Panc1 (cell line): ENCODE measurements around the gene CALML4. TPM values are rescaled to one million over a fixed set of nuclear protein-coding genes. Genes with fewer than 3 reads are reported as not detected.

Experiments
- ATAC-seq: fragments of 200-7000 bp; cut with Tn5 transposase; 2 replicates; pipeline ENCODE4 v1.9.1; 2020; ENCODE audit warnings: mild to moderate bottlenecking, moderate library complexity
- BruUV-seq: library from RNA; stranded (reverse); fragments of 400-500 nt; replicated peaks from 2 replicates; lab custom pipeline; 2021; lab: Mats Ljungman, UMichigan
- CTCF ChIA-PET: fragments of 300-600 bp; sonication (Branson Sonifier 250); formaldehyde crosslinking; loops from one replicate; lab custom pipeline; 2022; ENCODE audit warnings: antibody characterized with exemption; lab: Charles Lee
- POLR2A ChIA-PET: fragments of 300-600 bp; sonication (Branson Sonifier 250); formaldehyde crosslinking; loops from one replicate; lab custom pipeline; 2022; ENCODE audit warnings: antibody characterized with exemption; lab: Charles Lee
- DNase-seq: peaks from one replicate; pipeline ENCODE4 v3.0.0-alpha.2; 2010; ENCODE audit warnings: low read depth, low spot score
- H3K27ac ChIP-seq: 2 replicates; pipeline ENCODE4 v1.5.1; 2011; ENCODE audit warnings: mild to moderate bottlenecking, low read length, inconsistent platforms
- H3K27me3 ChIP-seq: fragments of 200-500 bp; sonication (Bioruptor generic); 2 replicates; pipeline ENCODE4 v1.6.0; 2014; ENCODE audit warnings: low read length, inconsistent platforms; ENCODE audit not compliant: control insufficient read depth, insufficient read depth
- H3K36me3 ChIP-seq: fragments of 200-500 bp; sonication (Bioruptor generic); 2 replicates; pipeline ENCODE4 v1.5.1; 2014; ENCODE audit warnings: inconsistent platforms, mild to moderate bottlenecking, low read length, moderate library complexity; ENCODE audit not compliant: control insufficient read depth, insufficient read depth
- H3K4me1 ChIP-seq: 2 replicates; pipeline ENCODE4 v1.5.1; 2011; ENCODE audit warnings: inconsistent platforms, mild to moderate bottlenecking, low read length, moderate library complexity; ENCODE audit not compliant: control insufficient read depth, insufficient read depth
- H3K4me3 ChIP-seq, 2 experiments: 2 replicates each; pipeline ENCODE4 v1.5.1; 2011 to 2012; ENCODE audit warnings: low read depth in 2 of 2, low read length in 2 of 2, mild to moderate bottlenecking in 2 of 2, inconsistent platforms in 1 of 2, moderate library complexity in 1 of 2
- H3K9me3 ChIP-seq: fragments of 200-500 bp; sonication (Bioruptor generic); 2 replicates; pipeline ENCODE4 v1.5.1; 2014; ENCODE audit warnings: low read depth, mild to moderate bottlenecking, inconsistent platforms, low read length, moderate library complexity; ENCODE audit not compliant: control insufficient read depth, insufficient read depth
- CTCF ChIP-seq: fragments of 450-650 bp; IDR thresholded peaks from 2 replicates; pipeline ENCODE4 v1.5.1; 2017; ENCODE audit warnings: mild to moderate bottlenecking
- POLR2AphosphoS5 ChIP-seq: IDR thresholded peaks from 2 replicates; pipeline ENCODE4 v1.6.1; 2012; ENCODE audit warnings: mild to moderate bottlenecking, low read depth, low read length, moderate library complexity
- REST ChIP-seq, 2 experiments: IDR thresholded peaks; 2 replicates each; pipeline ENCODE4 v1.6.1; 2011 to 2012; ENCODE audit warnings: low read depth in 2 of 2, control low read depth in 1 of 2, low read length in 1 of 2, mild to moderate bottlenecking in 1 of 2, moderate library complexity in 1 of 2; ENCODE audit not compliant: insufficient read depth in 1 of 2
- SIN3A ChIP-seq: IDR thresholded peaks from 2 replicates; pipeline ENCODE4 v1.6.1; 2012; ENCODE audit warnings: low read depth, mild to moderate bottlenecking, low read length, moderate library complexity, borderline replicate concordance; ENCODE audit not compliant: insufficient read depth
- TCF7L2 ChIP-seq: IDR thresholded peaks from 2 replicates; pipeline ENCODE4 v1.6.1; 2011; ENCODE audit warnings: mild to moderate bottlenecking, low read depth, low read length, inconsistent platforms
- in situ Hi-C: cut with HindIII; loops from 2 replicates; pipeline ENCODE4 v1.10.0; 2016; ENCODE audit warnings: low sequenced_read_pairs, low pct_unique_long_range_greater_than_20kb
- intact Hi-C: fragments of 100-400 bp; cut with micrococcal nuclease; formaldehyde crosslinking; loops from one replicate; pipeline ENCODE4 v1.10.0; 2022; ENCODE audit not compliant: unreplicated experiment
- total RNA-seq: library from RNA; stranded (reverse); gene quantifications from one replicate; pipeline ENCODE4 v1.2.1, GENCODE V29; 2021; ENCODE audit not compliant: unreplicated experiment

CALML4 gene
- total RNA-seq, 1 experiment from 2014 or later, result 5.4 TPM

GRCh38 chr15:68148039-68148438 is 57.1 kb downstream of the CALML4 start:
- Histone ChIP-seq H3K27me3 (no peaks in the 10 kb centered on the region), H3K9me3 (no peaks in the 10 kb centered on the region), H3K4me1 (no peaks in the 10 kb centered on the region), H3K27ac (no peak overlapping the region), H3K4me3 (no peak overlapping the region), H3K36me3 (peaks cover 20% of the 10 kb centered on the region)
- no peak for TF ChIP-seq REST (IDR thresholded peaks at IDR 0.05; ENCODE audit: insufficient read depth in 1 of 2, low read depth in 2 of 2, low read length in 1 of 2)
- no peak for TF ChIP-seq TCF7L2
- no peak for TF ChIP-seq SIN3A
- TF ChIP-seq CTCF, result no peak
- no peak for TF ChIP-seq POLR2AphosphoS5
- no peak for DNase-seq
- in situ Hi-C loops (no loop called here), intact Hi-C loops (no loop called here)
- ChIA-PET CTCF (no interaction called here), POLR2A (no interaction called here)
- ATAC-seq, result no peak
- BruUV-seq, result no TSS peak

- ChIA-PET CTCF (no interaction called here), POLR2A (interaction anchor here (0.6 kb wide), 2 partner anchors 64 to 1293 kb away, joined by 3 read pairs; no protein-coding TSS in a partner anchor)
- no peak overlapping the region for H3K4me3 ChIP-seq
- BruUV-seq, result no TSS peak
- no peaks in the 10 kb centered on the region for H3K9me3 ChIP-seq
- peaks cover 26% of the 10 kb centered on the region for H3K36me3 ChIP-seq
- TF ChIP-seq CTCF (no peak), POLR2AphosphoS5 (no peak), SIN3A (no peak), REST (IDR thresholded peaks at IDR 0.05; ENCODE audit: insufficient read depth in 1 of 2, low read depth in 2 of 2, low read length in 1 of 2) (no peak), TCF7L2 (no peak)
- in situ Hi-C loops, result no loop called here
- H3K27ac ChIP-seq, result no peak overlapping the region
- DNase-seq, result no peak
- no peaks in the 10 kb centered on the region for H3K27me3 ChIP-seq
- intact Hi-C loops, result no loop called here
- no peaks in the 10 kb centered on the region for H3K4me1 ChIP-seq
- no peak for ATAC-seq
Observed at GRCh38 chr15:68145706-68146105, 59.4 kb downstream of the CALML4 start.
